K562 (cell line): ENCODE data around the gene C21orf58. TPM values are rescaled to one million over a fixed set of nuclear protein-coding genes. Genes with fewer than 3 reads are reported as not detected.

Experiments used
- ARID1B ChIP-seq: fragments of 450-650 bp; IDR thresholded peaks from 2 replicates; pipeline ENCODE4 v1.6.1; 2016; ENCODE audit warnings: antibody characterized with exemption, mild to moderate bottlenecking, inconsistent platforms
- ARID2 ChIP-seq: fragments of 450-650 bp; IDR thresholded peaks from 2 replicates; pipeline ENCODE4 v1.6.1; 2017; ENCODE audit warnings: antibody characterized with exemption, mild to moderate bottlenecking
- CREB1 ChIP-seq, 2 experiments: sonication (generic) in 1 of 2; formaldehyde crosslinking in 1 of 2; IDR thresholded peaks; 2 replicates each; pipeline versions ENCODE4 v1.6.1 to v1.8.0; 2012 to 2022; ENCODE audit warnings: inconsistent platforms in 1 of 2, mild to moderate bottlenecking in 1 of 2, missing genetic modification reagents in 1 of 2, moderate library complexity in 1 of 2
- DEAF1 ChIP-seq: fragments of 450-650 bp; formaldehyde crosslinking; IDR thresholded peaks from 2 replicates; pipeline ENCODE4 v1.4.0; 2020; ENCODE audit warnings: mild to moderate bottlenecking, moderate library complexity
- EP400 ChIP-seq: fragments of 450-650 bp; IDR thresholded peaks from 2 replicates; pipeline ENCODE4 v1.6.1; 2017; ENCODE audit warnings: antibody characterized with exemption, mild to moderate bottlenecking, moderate library complexity
- ETV1 ChIP-seq: fragments of 450-650 bp; conservative IDR thresholded peaks from 2 replicates; pipeline ENCODE4 v1.6.1; 2016; ENCODE audit warnings: missing genetic modification characterization, control low read depth, low read depth, missing compliant biosample characterization
- MAFK ChIP-seq: IDR thresholded peaks from 2 replicates; pipeline ENCODE4 v1.6.1; 2011; ENCODE audit warnings: low read length, improper control_type of control experiment
- MECOM ChIP-seq: fragments of 250-450 bp; sonication (Bioruptor Pico); IDR thresholded peaks from 2 replicates; pipeline ENCODE4 v1.8.0; 2022; ENCODE audit warnings: inconsistent platforms
- MLLT1 ChIP-seq, 2 experiments: fragments of 450-650 bp; IDR thresholded peaks; 2 replicates each; pipeline ENCODE4 v1.6.1; 2016
- MTA2 ChIP-seq: fragments of 450-650 bp; IDR thresholded peaks from 2 replicates; pipeline ENCODE4 v1.6.1; 2016; ENCODE audit warnings: low read depth
- MYNN ChIP-seq, 2 experiments: sonication (generic); formaldehyde crosslinking in 1 of 2; IDR thresholded peaks; 2 replicates each; pipeline versions ENCODE4 v1.5.0 to v1.6.1; 2016 to 2020; ENCODE audit warnings: antibody characterized with exemption in 1 of 2, missing genetic modification reagents in 1 of 2
- NCOR1 ChIP-seq: fragments of 450-650 bp; IDR thresholded peaks from 2 replicates; pipeline ENCODE4 v1.6.1; 2016; ENCODE audit warnings: mild to moderate bottlenecking, moderate library complexity
- NEUROD1 ChIP-seq: fragments of 150-350 bp; IDR thresholded peaks from 2 replicates; pipeline ENCODE4 v1.6.1; 2014; ENCODE audit warnings: borderline replicate concordance, low read length, low read depth; ENCODE audit not compliant: partially characterized antibody
- NFE2 ChIP-seq: IDR thresholded peaks from 2 replicates; pipeline ENCODE4 v1.6.1; 2014; ENCODE audit warnings: antibody characterized with exemption, low read depth
- NR3C1 ChIP-seq: sonication (generic); formaldehyde crosslinking; IDR thresholded peaks from 2 replicates; pipeline ENCODE4 v1.8.1; 2022; ENCODE audit warnings: missing genetic modification reagents
- NRF1 ChIP-seq, 2 experiments: fragments of 450-650 bp; IDR thresholded peaks in 1 of 2; conservative IDR thresholded peaks in 1 of 2; 2 replicates each; pipeline ENCODE4 v1.6.1; 2014; ENCODE audit warnings: mild to moderate bottlenecking in 2 of 2
- POLR3A ChIP-seq: IDR thresholded peaks from 2 replicates; pipeline ENCODE4 v1.6.1; 2011; ENCODE audit warnings: borderline replicate concordance, mild to moderate bottlenecking, moderate library complexity; ENCODE audit not compliant: insufficient read length, insufficient read depth; ENCODE audit errors: extremely low read depth
- RB1 ChIP-seq: fragments of 450-650 bp; IDR thresholded peaks from 2 replicates; pipeline ENCODE4 v1.6.1; 2017; ENCODE audit warnings: low read depth, mild to moderate bottlenecking
- RBBP5 ChIP-seq: fragments of 200-600 bp; sonication (generic); IDR thresholded peaks from 2 replicates; pipeline ENCODE4 v1.6.1; 2012; ENCODE audit warnings: borderline replicate concordance, mild to moderate bottlenecking, low read length, control low read depth, inconsistent platforms; ENCODE audit not compliant: insufficient read depth, poor library complexity, severe bottlenecking
- RCOR1 ChIP-seq, 2 experiments: IDR thresholded peaks; 2 replicates each; pipeline ENCODE4 v1.6.1; 2012; ENCODE audit warnings: low read depth in 2 of 2, low read length in 2 of 2, borderline replicate concordance in 1 of 2, improper control_type of control experiment in 1 of 2
- TCF15 ChIP-seq: fragments of 250-450 bp; sonication (Bioruptor Pico); IDR thresholded peaks from 2 replicates; pipeline ENCODE4 v1.8.0; 2022; ENCODE audit warnings: moderate library complexity, mild to moderate bottlenecking, inconsistent platforms
- ZBED1 ChIP-seq: IDR thresholded peaks from 2 replicates; pipeline ENCODE4 v1.6.1; 2014
- ZBTB7A ChIP-seq: IDR thresholded peaks from 2 replicates; pipeline ENCODE4 v1.6.1; 2011; ENCODE audit warnings: low read depth, mild to moderate bottlenecking, low read length, moderate library complexity, borderline replicate concordance; ENCODE audit not compliant: control insufficient read depth
- ZEB2 ChIP-seq: fragments of 450-650 bp; IDR thresholded peaks from 2 replicates; pipeline ENCODE4 v1.6.1; 2016
- ZNF41 ChIP-seq: fragments of 250-450 bp; sonication (Bioruptor Pico); conservative IDR thresholded peaks from 2 replicates; pipeline ENCODE4 v1.4.0; 2020; ENCODE audit warnings: mild to moderate bottlenecking
- polyA plus RNA-seq, 8 experiments: library from polyadenylated mRNA; depleted of rRNA in 4 of 8; stranded (reverse) in 5 of 8; unstranded in 3 of 8; fragments of >200 nt; fragmentation: Nextera tagmentation in 2 of 8; fragmentation: Illumina TruSeq in 1 of 8; extraction: Ambion mirVana in 2 of 8; extraction: Trizol in 1 of 8; gene quantifications; 2 replicates each; pipeline versions ENCODE4 v1.2.1 to v1.2.3, GENCODE V29; 2011 to 2014; ENCODE audit warnings: inconsistent platforms in 1 of 8, missing spikeins in 1 of 8
- total RNA-seq, 7 experiments: library from RNA; depleted of rRNA in 6 of 7; stranded (reverse); fragments of >200 nt in 6 of 7; fragmentation: Illumina TruSeq in 2 of 7; extraction: Trizol in 2 of 7; gene quantifications; 2 replicates each; pipeline versions ENCODE4 v1.2.1 to v1.2.3, GENCODE V29; 2011 to 2021; ENCODE audit warnings: low replicate concordance in 1 of 7

Gene C21orf58
- total and polyA plus RNA-seq, 9 of the 15 experiments (the other 6 are each of a cell fraction or from before 2014, with no cell fraction given), result 1.2 to 30.5 (median 12.4) TPM

- 0 out of 4 replicates have a peak, but pooled peaks have one; percentile 26 to 47 for TF ChIP-seq MLLT1 (IDR thresholded peaks at IDR 0.05)
- peak in 1 of 2 experiments; percentile 37; a peak in 2 of 4 replicates for TF ChIP-seq NRF1 (conservative IDR thresholded peaks at IDR 0.05 in 1 of 2, IDR thresholded peaks at IDR 0.05 in 1 of 2)
- TF ChIP-seq CREB1 (IDR thresholded peaks at IDR 0.05), result no peak
- TF ChIP-seq CREB1 (CRISPR knock-in tag; IDR thresholded peaks at IDR 0.05), result peak; percentile 8; the same call in 1 of the 2 replicates
- no peak for TF ChIP-seq NFE2
- TF ChIP-seq RCOR1 (IDR thresholded peaks at IDR 0.05; ENCODE audit: borderline replicate concordance in 1 of 2, low read depth in 2 of 2, low read length in 2 of 2), result peak in 1 of 2 experiments; percentile 29; a peak in 1 of 4 replicates
- 0 out of 2 replicates have a peak, but pooled peaks have one; percentile 46 for TF ChIP-seq ARID2
- TF ChIP-seq MTA2, result no peak
- TF ChIP-seq ZBTB7A, result peak; percentile 61; the same call in 1 of the 2 replicates
- TF ChIP-seq ZBED1, result peak; percentile 100
- TF ChIP-seq EP400, result peak; percentile 72
- TF ChIP-seq ZNF41 (CRISPR knock-in tag), result no peak
- no peak for TF ChIP-seq MAFK
- TF ChIP-seq NCOR1, result 0 out of 2 replicates have a peak, but pooled peaks have one; percentile 30
- TF ChIP-seq TCF15, result no peak
- TF ChIP-seq MECOM, result no peak
- no peak for TF ChIP-seq POLR3A
- peak; percentile 41; the same call in 1 of the 2 replicates for TF ChIP-seq ZEB2
- TF ChIP-seq RBBP5, result peak; percentile 46
- no peak for TF ChIP-seq NR3C1 (CRISPR knock-in tag)
- TF ChIP-seq RB1, result peak; percentile 13; the same call in 1 of the 2 replicates
- TF ChIP-seq NEUROD1, result peak; percentile 55
- no peak for TF ChIP-seq ETV1 (tag)
- no peak for TF ChIP-seq DEAF1 (CRISPR knock-in tag)
- TF ChIP-seq MYNN (IDR thresholded peaks at IDR 0.05), result 0 out of 2 replicates have a peak, but pooled peaks have one; percentile 14
- no peak for TF ChIP-seq MYNN (CRISPR knock-in tag; IDR thresholded peaks at IDR 0.05)
- peak; percentile 51; the same call in 1 of the 2 replicates for TF ChIP-seq ARID1B
These were observed 1.6 kb upstream of the C21orf58 start (continued) for GRCh38 chr21:46325073-46325912.
